Cardiac septum (tissue), 1 donor: ENCODE data around the gene ABHD5. TPM values are rescaled to one million over a fixed set of nuclear protein-coding genes. Genes with fewer than 3 reads are reported as not detected.
"Not testable (repeated sequence)": the region's sequence is repeated elsewhere in the genome, so short reads cannot be mapped to it uniquely, and the experiment has no call there.

Experiments
- DNase-seq: peaks from one replicate; pipeline ENCODE4 v3.0.0-alpha.2; 2020; ENCODE audit warnings: low spot score
- intact Hi-C: fragments of 100-400 bp; cut with DNase I; formaldehyde crosslinking; loops from one replicate; pipeline ENCODE4 v1.14.0; 2022
- total RNA-seq: library from RNA; stranded (reverse); fragmentation: NEBNext Ultra II Directional; extraction: Animal tissue kit (Norgen Biotek cat#: 25700); gene quantifications from one replicate; pipeline ENCODE4 v1.2.1, GENCODE V29; 2021
- donor health status: DM: no; HTN: no; CAD: no.

Gene ABHD5
- total RNA-seq, 1 donor from 2014 or later, result 23.5 TPM

- DNase-seq, intact Hi-C loops: not testable (repeated sequence)
These were observed 9.9 kb upstream of the ABHD5 start for GRCh38 chr3:43680857-43681256.

DNA sequence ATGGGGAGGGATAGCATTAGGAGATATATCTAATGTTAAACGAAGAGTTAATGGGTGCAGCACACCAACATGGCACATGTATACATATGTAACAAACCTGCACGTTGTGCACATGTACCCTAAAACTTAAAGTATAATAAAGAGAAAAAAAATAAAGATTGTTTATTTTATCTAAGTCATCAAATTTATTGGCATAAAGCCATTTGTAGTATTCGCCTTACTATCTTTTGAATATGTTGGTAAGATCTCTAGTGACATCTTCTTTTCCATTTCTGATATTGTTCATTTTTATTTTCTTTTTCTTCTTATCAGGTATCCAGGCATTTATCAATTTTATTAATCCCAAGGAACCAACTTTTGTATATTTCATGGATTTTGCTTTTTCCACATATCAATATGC lies 5.8 kb upstream of the ABHD5 start:
- DNase-seq, result no peak
- intact Hi-C loops, result no loop called here

DNA sequence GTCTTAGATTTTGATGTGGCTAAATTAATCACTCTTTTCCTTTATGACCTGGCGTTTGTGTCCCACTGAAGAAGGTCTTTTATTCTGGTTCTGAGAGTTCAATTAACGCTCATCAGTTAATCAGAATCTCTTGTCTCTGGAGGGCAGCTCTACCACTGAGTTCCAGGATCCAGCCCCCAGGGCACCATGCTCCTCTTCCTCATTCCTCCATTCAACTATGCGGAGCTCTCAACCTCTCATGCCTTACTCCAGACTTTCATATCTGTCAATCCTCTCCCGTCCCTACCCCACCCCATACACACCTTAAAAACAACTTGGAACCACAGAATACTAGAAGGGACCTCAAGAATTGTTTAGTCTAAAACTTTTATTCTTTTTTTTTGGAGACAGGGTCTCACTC lies 4.8 kb upstream of the ABHD5 start:
- no peak for DNase-seq
- intact Hi-C loops, result no loop called here

DNA sequence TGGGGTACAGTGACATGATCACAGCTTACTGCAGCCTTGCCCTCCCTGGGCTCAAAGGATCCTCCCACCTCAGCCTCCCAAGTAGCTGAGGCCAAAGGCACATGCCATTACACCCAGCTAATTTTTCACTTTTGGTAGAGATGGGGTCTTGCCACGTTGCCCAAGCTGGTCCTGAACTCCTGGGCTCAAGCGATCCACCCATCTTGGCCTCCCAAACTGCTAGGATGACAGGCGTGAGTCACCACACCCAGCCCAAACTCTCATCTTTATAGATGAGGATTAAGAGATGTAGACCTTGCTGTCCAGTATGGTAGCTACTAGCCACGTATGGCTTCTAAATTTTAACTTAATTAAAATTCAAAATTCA lies 4.4 kb upstream of the ABHD5 start:
- intact Hi-C loops, result no loop called here
- no peak for DNase-seq

- intact Hi-C loops, result no loop called here
These were observed 3.8 kb upstream of the ABHD5 start for GRCh38 chr3:43686700-43687498.

DNA sequence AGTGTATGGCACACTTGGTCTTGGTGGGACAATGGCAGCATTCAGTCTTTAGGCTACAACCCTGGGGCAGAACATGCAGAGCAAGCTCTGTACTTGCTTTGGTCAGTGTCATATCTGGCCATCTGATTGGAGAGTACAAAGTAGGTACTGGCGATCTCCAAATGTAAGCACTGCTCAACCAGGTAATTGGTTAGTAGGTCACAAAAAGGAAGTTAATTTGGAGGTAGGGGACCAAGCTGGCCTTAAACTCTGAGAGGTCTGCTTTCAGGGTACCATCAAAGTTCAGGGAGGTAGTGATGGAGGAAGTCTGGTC lies 3.3 kb upstream of the ABHD5 start:
- intact Hi-C loops, result no loop called here
- DNase-seq, result no peak

More at GRCh38 chr3:43686700-43687498, 3.8 kb upstream of the ABHD5 start:
- no peak for DNase-seq

DNA sequence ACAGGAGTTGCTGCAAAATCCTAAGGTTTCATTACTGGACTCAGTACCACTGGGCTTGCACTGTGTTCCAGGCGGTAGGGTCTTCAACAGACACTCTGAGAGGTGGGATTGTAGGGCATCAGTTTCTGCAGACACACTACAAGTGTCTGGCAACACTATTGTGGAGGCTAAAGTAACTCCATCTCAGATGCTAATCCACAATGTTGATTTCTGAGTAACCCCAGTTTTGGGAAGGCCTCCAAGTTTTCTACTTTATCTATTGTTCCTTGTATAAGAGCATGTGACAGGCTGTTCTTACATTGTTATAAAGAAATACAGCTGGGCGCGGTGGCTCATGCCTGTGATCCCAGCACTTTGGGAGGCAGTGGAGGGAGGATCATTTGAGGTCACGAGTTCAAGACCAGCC lies 2.5 kb upstream of the ABHD5 start:
- intact Hi-C loops, result no loop called here
- no peak for DNase-seq

DNA sequence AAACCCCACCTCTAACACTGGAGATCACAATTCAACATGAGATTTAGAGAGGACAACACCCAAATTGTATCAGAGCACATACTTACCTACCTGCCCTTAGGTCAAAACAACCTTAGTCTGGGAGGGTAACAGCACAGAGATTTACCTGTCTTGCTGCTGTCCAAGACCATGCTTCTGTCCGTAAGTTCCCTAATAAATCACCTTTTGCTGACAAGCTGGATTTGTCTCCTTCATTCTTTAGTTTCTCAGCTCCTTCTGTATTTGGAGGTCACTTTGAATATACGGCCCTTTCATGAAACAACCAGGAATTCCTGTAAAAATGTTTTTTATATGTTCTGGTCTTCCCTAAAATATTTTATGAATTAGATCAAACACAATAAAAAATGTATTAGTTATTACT lies 1.6 kb upstream of the ABHD5 start:
- intact Hi-C loops, result no loop called here
- DNase-seq, result no peak

- DNase-seq, result peak; percentile 77
- intact Hi-C loops, result loop anchor here (2.0 to 5.0 kb wide), 3 partner anchors 47 to 79 kb away; partner anchors contain the start of gene ANO10
These were observed 855 bp upstream of the ABHD5 start for GRCh38 chr3:43689766-43690399.

- intact Hi-C loops, result loop anchor here (2.0 to 5.0 kb wide), 3 partner anchors 46 to 77 kb away; partner anchors contain the start of gene ANO10
These were observed 620 bp downstream of the ABHD5 start for GRCh38 chr3:43691120-43691995.

GRCh38 chr3:43692085-43692855 lies 1.5 kb downstream of the ABHD5 start:
- intact Hi-C loops, result loop anchor here (5.0 kb wide), 1 partner anchor 45 kb away; no protein-coding TSS in a partner anchor
- no peak for DNase-seq

More at GRCh38 chr3:43691120-43691995, 620 bp downstream of the ABHD5 start:
- DNase-seq, result peak; percentile 87

DNA sequence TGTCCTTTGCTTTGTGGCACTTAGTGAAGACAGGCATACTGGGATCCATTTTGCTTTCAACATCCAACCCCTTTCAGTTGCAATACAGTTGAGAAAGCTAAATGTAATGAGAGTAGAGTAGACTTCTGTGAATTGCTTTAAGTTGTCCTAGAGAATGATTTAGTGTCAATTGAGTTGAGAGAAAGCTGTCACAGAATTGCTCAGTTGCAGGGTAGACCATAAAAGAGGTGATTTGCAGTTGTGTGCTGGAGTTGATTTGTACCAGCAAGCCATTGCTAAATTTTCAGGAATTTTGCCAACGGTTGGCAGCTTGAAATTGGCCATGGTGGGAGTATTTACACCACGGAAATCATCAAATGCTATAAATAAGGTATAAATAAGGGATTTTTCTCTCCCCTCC lies 2.2 kb downstream of the ABHD5 start:
- no peak for DNase-seq
- intact Hi-C loops, result loop anchor here (5.0 kb wide), 1 partner anchor 44 kb away; no protein-coding TSS in a partner anchor

GRCh38 chr3:43693594-43693993 lies 2.9 kb downstream of the ABHD5 start:
- no peak for DNase-seq
- intact Hi-C loops, result loop anchor here (5.0 kb wide), 1 partner anchor 44 kb away; no protein-coding TSS in a partner anchor

DNA sequence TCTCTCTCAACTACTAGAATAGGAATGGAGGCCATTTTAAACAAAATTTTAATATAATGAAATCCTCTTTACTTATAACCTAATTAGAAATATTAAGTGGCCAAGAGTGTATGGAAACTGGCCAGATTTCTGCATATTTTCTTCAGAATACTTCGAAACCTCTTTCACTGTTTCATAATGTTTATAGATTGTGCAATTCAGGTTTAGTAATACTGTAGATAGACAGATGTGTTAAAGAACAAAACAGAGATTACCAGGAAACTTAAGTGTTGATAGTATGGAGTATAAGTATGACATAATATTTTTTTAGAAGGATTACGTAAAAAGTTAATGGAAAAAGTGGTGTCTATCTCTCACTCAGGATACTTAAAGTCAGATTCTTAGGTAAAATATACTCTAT lies 4.7 kb downstream of the ABHD5 start:
- DNase-seq, result no peak
- intact Hi-C loops, result no loop called here

DNA sequence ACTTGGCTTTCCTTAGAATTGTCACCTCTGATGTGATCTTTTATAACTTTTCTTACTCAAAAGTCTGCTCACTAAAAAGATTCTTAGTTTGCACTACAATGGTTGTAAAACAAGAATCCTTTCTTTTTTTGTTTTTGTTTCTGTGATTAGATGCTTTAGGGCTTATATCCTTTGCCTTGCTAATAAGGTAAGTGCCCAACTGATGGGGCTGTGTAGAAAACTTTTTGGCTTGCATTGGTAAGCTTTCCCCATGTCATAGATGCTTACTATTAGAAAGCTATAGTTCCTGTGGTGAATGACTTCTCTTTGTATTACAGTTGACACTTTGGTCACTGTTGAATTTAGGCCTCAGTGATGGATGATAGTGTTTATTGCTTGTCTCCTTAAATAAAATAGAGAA lies 5.1 kb downstream of the ABHD5 start:
- intact Hi-C loops, result no loop called here
- no peak for DNase-seq

DNA sequence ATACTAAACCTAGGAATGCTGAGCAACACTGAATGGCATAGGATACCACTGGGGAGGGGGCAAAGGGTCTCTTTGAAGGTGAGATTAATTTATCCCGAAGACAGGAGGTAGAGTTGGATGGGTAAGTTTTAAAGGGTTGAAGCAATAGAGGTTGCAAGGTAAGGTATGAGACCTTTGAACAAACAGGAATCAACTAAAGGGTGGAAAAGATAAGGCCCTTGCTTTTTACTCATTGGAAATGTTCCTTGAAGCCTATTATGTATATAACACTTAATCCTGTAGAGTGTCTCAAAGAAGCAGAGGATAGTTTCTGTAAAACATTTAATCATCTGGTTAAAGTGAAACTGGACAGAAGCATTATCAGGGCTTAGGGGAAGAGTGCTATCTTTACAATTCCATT lies 5.7 kb downstream of the ABHD5 start:
- DNase-seq, result no peak
- intact Hi-C loops, result no loop called here

DNA sequence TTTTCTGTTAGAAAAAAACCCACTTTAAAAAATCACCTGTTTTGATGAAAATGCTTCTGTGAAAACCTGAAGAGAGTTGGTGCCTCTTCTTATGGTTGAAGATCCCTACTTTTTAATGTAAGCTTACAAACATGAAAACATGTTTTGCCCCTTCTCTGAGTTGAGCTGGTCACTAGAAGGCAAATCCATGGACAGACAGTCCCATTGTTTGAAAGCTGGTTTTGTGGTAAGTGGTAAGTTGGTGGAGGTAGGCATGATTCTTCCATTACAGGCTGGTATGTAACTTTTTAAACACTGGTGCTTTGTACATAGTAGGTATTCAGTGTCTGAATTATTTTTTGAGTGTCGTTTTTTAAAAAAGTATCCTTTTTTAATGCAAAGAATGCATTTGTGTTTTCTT lies 6.1 kb downstream of the ABHD5 start:
- no peak for DNase-seq
- intact Hi-C loops, result no loop called here

GRCh38 chr3:43699864-43700263 lies 9.1 kb downstream of the ABHD5 start:
- intact Hi-C loops, result no loop called here
- DNase-seq, result no peak

- no peak for DNase-seq
- intact Hi-C loops, result no loop called here
These were observed 14.0 kb downstream of the ABHD5 start for GRCh38 chr3:43704697-43705096.
